GM18907 (cell line): Measurements from ENCODE around the gene ENDOV.
"Not testable (repeated sequence)": the region's sequence is repeated elsewhere in the genome, so short reads cannot be mapped to it uniquely, and the experiment has no call there.

Source experiments
- ATAC-seq: cut with Tn5 transposase; IDR thresholded peaks from one replicate; pipeline ENCODE4 v1.9.1; 2021; ENCODE audit warnings: mild to moderate bottlenecking, moderate library complexity; ENCODE audit not compliant: unreplicated experiment

The ENDOV gene

GRCh38 chr17:80388175-80388574, 26.8 kb upstream of the ENDOV start:
- no peak for ATAC-seq

DNA sequence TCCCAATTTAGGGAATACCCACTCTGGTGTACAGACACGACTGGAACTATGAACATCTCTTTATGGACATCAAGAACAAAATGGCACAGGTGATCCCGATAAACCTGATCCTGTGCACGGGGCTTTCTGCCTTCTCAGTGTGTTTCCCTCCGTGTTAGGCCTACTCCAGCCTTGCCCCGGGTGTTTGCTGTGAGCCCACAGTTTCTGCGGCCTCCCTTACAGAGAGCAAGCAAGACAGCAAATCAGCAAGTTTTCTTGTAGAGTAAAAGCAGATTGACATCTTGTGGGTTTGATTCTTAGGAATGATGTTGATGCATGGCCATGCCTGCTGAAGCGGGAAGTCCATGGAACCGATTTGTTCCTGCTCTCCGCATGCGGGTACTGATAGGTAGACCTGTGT, 26.4 kb upstream of the ENDOV start:
- ATAC-seq: no peak

DNA sequence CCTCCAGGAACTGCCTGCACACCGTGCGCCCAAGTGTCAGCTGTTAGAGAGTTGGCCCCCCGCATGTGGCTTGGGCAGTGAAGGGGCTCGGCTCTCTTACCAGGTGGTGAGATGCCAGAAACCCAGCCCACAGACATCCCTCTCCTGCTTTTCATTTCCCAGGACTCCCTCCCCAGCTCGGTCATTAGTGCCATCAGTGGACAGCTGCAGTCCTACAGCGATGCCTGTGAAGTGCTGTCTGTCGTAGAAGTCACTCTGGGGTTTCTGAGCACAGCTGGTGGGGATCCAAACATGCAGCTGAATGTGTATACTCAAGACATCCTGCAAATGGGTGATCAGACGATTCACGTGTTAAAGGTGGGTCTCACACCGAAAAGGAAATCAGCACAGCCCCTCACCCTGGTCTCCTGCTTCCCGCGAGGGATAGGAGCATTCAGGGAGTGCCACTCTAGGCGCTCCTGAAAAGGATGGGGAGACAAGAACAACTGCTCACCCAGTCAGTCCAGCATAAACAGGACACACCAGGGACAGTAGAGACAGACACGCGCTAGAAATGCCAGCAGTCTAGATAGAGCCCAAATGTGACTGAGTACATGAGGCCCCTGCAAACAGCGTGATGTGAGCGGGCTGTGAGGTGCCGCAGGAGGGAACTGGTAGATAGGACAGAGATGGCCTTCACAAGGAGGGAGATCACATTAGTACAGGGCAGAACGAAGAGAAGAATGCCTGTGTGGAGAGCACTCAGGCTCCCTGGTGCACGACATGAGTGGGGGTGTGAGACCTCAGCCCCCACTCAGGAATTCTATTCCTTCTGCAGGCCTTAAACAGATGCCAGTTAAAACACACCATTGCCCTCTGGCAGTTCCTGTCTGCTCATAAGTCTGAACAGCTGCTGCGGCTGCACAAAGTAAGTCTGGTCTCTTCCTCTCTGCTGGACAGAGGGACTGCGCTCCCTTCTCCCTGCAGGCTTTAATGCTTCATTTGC, 25.7 kb upstream of the ENDOV start:
- ATAC-seq: no peak

- ATAC-seq: no peak
Observed at GRCh38 chr17:80393241-80393890, 21.6 kb upstream of the ENDOV start.

DNA sequence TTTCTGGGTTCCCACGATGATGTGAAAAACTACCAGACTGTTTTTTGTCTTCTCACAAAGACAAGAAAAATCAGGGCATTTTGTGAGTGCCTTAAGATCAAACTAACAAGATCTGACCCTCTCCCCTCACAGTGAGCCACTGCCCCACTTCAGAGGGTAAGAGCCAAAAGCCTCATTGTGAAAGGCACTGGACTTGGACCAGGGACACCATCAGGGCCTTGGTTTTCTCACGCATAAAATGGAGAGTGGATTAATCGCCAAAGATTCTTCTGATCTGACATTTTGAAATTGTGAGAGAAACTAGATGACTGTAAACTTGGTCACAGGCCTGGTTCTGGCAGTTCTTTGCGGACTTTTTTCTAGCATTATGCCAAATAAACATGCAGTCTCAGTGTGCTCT, 21.0 kb upstream of the ENDOV start:
- no peak for ATAC-seq

- ATAC-seq: no peak
Observed at GRCh38 chr17:80394629-80395216, 20.2 kb upstream of the ENDOV start.

DNA sequence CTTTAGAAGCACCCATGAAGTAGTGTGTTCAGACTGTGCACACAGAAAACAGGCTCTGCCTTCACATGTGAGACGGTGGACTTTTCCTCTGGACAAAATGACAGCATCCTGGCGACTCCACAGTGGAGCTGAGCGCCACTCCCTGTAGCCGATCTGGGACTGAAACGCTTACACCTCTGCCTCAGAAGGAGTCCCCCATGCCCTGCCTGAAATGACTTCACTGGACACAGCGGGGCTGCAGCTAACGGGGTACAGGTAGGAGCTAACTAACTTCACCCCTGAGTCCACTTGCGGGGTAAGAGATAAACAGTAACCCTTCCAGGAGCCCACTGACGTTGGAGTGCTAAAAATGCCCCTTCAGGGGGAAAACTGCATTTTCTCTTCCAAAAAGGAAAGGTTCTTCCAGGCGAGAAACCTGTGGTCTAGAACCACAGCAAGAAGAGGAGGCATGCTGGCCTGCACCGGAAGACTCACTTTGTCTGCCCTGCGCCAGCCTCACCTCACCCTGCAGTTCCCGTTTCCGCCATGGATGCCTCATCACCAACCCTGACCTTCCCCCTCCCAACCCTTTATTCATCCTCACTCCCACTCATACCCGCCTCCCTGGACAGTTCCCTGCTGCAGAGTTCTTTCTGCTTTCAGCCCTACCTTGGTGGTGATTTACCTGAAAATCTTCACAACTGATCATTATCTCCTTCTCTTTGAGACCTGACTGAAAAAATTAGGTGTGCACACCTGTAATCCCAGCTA, 19.4 kb upstream of the ENDOV start:
- ATAC-seq: no peak

- ATAC-seq: no peak
Observed at GRCh38 chr17:80396157-80397033, 18.6 kb upstream of the ENDOV start.

DNA sequence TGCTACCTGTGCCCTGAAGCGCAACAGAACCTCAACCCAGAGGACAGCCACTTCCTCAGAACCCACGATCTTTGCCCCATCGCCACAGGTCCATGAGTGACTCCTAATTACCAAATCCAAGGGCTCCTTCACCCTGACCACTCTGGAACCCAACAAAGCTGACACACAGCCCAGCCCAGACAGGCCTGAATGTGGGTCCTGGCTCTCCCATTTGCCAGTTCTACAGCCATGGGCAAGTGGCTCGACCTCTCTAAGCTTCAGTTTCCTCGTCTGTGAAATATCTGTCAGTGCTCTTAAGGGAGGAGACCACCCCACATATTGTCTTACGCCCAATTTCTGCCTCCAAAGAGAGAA, 18.0 kb upstream of the ENDOV start:
- ATAC-seq: no peak

- ATAC-seq: no peak
Observed at GRCh38 chr17:80397686-80398085, 17.3 kb upstream of the ENDOV start.

DNA sequence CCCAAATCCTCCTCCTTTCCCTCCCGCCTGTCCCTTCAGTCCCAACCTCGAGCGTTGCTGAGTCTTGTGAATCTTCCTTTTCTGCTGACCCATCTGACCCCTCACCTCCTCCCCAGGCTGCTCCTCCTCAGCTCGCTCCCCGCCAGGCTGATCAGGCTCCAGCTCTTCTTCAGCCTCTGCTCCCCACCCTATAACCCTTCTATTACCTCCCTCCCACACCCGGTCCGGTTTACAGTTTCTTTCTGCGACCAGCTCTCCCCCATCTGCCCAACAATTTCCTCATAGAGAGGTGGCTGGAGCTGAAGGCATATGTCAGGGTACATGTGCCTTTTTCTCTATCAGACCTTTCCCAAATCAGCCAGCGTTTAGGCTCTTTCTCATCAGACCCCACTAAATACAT, 13.9 kb upstream of the ENDOV start:
- not testable (repeated sequence) for ATAC-seq

DNA sequence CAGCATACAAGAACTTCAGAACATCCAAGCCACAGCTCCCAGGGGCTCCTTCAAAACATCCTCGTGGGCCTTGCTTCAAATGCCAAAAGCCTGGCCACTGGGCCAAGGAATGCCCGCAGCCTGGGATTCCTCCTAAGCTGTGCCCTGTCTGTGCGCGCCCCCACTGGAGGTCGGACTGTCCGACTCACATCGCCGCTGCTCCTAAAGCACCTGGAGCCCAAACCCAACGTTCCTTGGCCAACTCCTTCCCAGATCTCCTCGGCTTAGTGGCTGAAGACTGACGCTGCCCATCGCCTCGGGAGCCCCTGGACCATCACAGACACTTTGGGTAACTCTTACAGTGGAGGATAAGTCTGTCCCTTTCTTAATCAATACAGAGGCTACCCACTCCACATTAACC, 12.9 kb upstream of the ENDOV start:
- not testable (repeated sequence) for ATAC-seq

- no peak for ATAC-seq
Observed at GRCh38 chr17:80402959-80403358, 12.0 kb upstream of the ENDOV start.

- no peak for ATAC-seq
Observed at GRCh38 chr17:80406146-80406545, 8.8 kb upstream of the ENDOV start.

- ATAC-seq: not testable (repeated sequence)
Observed at GRCh38 chr17:80407917-80408316, 7.0 kb upstream of the ENDOV start.

GRCh38 chr17:80408872-80409271, 6.1 kb upstream of the ENDOV start:
- ATAC-seq: no peak

DNA sequence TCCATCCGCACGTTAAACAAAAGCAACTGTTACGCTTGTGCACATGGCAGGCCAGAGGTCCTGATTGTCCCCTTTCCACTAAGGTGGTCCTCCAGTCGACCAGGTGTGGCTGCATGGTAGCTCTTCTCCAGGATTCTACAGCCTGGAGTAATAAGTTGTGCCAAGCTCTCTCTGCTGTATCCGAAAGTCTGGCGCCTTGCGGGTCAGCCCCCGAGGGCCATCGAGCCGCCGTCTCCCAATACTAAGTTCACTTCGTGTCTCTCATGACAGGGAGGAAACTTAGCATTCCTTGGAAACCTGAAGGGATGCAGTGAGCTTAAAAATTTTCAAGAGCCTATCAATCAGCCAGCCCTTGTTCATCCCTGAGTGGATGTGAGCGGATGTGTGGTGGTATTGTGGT, 5.3 kb upstream of the ENDOV start:
- ATAC-seq: no peak

DNA sequence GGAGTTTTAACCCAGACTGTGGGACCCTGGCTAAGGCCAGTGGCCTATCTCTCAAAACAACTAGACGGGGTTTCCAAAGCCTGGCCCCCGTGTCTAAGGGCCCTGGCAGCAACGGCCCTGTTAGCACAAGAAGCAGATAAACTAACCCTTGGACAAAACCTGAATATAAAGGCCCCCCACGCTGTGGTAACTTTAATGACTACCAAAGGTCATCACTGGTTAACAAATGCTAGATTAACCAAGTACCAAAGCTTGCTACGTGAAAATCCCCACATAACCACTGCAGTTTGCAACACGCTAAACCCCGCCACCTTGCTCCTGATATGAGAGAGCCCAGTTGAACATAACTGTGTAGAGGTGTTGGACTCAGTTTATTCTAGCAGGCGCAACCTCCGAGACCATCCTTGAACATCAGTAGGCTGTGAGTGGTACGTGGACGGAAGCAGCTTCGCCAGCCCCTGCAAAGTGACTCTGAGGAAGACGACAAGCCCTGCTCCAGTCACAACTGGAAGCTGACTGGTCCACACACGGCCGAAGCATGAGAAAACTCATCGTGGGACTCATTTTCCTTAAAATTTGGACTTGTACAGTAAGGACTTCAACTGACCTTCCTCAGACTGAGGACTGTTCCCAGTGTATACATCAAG, 4.4 kb upstream of the ENDOV start:
- not testable (repeated sequence) for ATAC-seq

- ATAC-seq: no peak
Observed at GRCh38 chr17:80413771-80414507, 1.0 kb upstream of the ENDOV start.
